ENCODE data around the gene RTL1.

DNA sequence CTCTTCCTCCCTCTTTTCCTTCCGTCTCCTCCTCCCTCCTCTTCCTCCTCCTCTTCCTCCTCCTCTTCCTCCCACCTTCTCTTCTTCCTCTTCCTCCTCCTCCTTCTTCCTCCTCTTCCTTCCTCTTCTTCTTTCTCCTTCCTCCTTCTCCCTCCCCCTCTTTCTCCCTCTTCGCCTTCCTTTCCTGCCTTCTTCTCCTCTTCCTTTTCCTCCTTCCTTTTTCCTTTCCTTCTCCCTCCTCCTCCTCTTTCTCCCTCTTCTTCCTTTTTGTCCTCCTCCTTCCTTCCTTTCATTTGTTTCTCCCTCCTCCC is 41.6 kb downstream of the RTL1 start:
- TF ChIP-seq POLR2A (IDR thresholded peaks at IDR 0.05; ENCODE audit: low read length) = no peak
- no peak for TF ChIP-seq GATA1 (IDR thresholded peaks at IDR 0.05; ENCODE audit: low read depth, low read length)

All from erythroblast (primary cell).